Fibroblast of mammary gland (primary cell): ENCODE results near the gene MAP3K20.
"Not testable (repeated sequence)": the region's sequence is repeated elsewhere in the genome, so short reads cannot be mapped to it uniquely, and the experiment has no call there.

Experiments used
- DNase-seq: peaks from one replicate; pipeline ENCODE4 v3.0.0-alpha.2; 2010; ENCODE audit warnings: low read depth
- H3K4me3 ChIP-seq: 2 replicates; pipeline ENCODE4 v1.5.1; 2011; ENCODE audit warnings: low read depth, mild to moderate bottlenecking, low read length, moderate library complexity; ENCODE audit not compliant: control insufficient read depth
- CTCF ChIP-seq: conservative IDR thresholded peaks from 2 replicates; pipeline ENCODE4 v1.5.1; 2011; ENCODE audit warnings: low read depth, low read length, inconsistent platforms; ENCODE audit not compliant: control insufficient read depth, insufficient read depth

MAP3K20 gene

GRCh38 chr2:173032032-173032431, 43.6 kb upstream of the MAP3K20 start:
- H3K4me3 ChIP-seq: no peak overlapping the region
- TF ChIP-seq CTCF: no peak
- no peak for DNase-seq

- DNase-seq: peak; percentile 93
- H3K4me3 ChIP-seq: no peak overlapping the region
- TF ChIP-seq CTCF: no peak
These were observed 42.6 kb upstream of the MAP3K20 start for GRCh38 chr2:173033084-173033483.

- no peak overlapping the region for H3K4me3 ChIP-seq
- no peak for TF ChIP-seq CTCF
- DNase-seq: no peak
These were observed 41.5 kb upstream of the MAP3K20 start for GRCh38 chr2:173034143-173034542.

- no peak for DNase-seq
- no peak overlapping the region for H3K4me3 ChIP-seq
- no peak for TF ChIP-seq CTCF
These were observed 38.2 kb upstream of the MAP3K20 start for GRCh38 chr2:173037245-173038120.

DNA sequence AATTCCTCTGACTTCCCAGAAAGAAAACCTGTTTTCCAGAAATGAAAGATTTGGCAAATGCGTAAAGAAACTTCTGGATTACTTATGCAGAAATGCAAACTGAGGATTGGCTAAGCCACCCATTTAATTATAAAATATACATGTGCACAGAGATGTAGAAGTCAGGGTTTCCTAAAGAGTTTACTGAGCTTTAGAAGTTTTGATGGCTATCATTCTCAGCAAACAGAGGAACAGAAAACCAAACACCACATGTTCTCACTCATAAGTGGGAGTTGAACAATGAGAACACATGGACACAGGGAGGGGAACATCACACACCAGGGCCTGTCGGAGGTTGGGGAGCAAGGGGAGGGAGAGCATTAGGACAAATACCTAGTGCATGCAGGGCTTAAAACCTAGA, 37.4 kb upstream of the MAP3K20 start:
- not testable (repeated sequence) for DNase-seq, H3K4me3 ChIP-seq

DNA sequence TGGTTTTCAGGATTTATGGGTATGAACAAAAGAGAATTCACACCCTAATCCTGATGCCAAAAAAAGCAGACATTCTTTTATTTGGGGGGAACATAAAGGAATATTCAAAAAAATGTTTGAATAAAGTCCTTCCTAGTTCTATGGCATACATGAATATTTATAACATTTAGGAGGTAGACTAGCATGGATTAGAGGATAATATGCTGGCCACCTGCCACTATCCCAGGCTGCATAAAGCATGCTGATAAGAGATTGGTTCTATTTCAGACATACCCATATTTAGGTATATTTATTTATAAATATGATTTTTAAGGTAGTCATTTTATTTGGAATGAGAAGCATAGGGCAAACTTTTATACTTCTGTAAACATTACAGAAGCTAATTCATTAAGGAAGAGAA, 34.9 kb upstream of the MAP3K20 start:
- DNase-seq: no peak
- TF ChIP-seq CTCF: no peak
- no peak overlapping the region for H3K4me3 ChIP-seq

GRCh38 chr2:173043476-173043875, 32.2 kb upstream of the MAP3K20 start:
- no peak for TF ChIP-seq CTCF
- no peak overlapping the region for H3K4me3 ChIP-seq
- no peak for DNase-seq
